ENCODE data around the gene BAZ2B. TPM values are rescaled to one million over a fixed set of nuclear protein-coding genes. Genes with fewer than 3 reads are reported as not detected.

Gene BAZ2B
- polyA plus RNA-seq, 1 of the 3 experiments (the other 2 are of a cell fraction), result 10.2 TPM

DNA sequence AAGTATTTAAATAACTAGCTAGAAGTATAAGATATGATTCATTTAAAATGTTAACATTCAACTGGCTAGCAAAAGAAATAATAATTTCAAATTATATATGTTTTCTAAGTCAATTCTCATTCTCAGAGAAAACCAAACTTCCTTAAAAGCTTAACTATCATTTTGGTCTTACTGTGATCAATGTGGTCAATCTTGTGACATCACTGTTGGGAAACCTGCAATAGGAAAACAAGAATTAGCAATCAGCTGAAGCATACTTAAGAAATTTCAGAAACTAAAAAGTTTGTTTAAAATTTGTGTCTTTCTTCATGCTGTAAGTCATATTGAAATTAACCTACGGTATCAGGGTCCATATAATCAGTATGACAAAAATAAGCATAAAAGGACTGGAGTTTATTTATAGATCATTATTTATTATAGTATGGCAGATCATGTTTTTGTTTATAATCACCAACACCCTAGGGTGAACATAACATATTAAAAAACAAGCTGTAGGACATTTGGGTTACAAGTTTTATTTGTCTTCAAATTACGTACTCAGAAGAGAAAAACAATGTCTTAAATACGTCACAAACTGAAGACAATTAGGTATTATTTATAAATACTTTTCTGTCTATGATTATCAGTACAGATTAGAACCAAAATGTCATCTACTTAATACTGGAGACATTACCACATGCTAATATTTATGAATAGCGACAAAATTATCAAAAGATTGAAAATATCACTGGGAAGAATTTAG is 60.5 kb downstream of the BAZ2B start:
- Histone ChIP-seq H3K79me2 (ENCODE audit: insufficient read depth) (peaks cover 8% of the 10 kb centered on the region), H3K4me2 (no peak overlapping the region), H3F3A (replicated peaks; ENCODE audit: insufficient read depth) (peaks cover 11% of the 10 kb centered on the region), H3K36me3 (replicated peaks in 1 of 2; ENCODE audit: control insufficient read depth in 1 of 2, insufficient read depth in 2 of 2, low read length in 1 of 2) (peaks cover 0 to 27% of the 10 kb centered on the region in 2 experiments), H3K4me3 (ENCODE audit: low read depth in 2 of 2, low read length in 1 of 2) (no peak overlapping the region), H3K4me1 (ENCODE audit: control insufficient read depth in 1 of 2, insufficient read depth in 2 of 2, low read depth in 1 of 2, low read length in 1 of 2) (no peaks in the 10 kb centered on the region), H3K27ac (ENCODE audit: low read depth in 2 of 2, low read length in 1 of 2) (no peak overlapping the region), H3K27me3 (ENCODE audit: insufficient read depth) (no peaks in the 10 kb centered on the region), H3K9ac (no peak overlapping the region), H2AFZ (ENCODE audit: low read depth) (no peak overlapping the region), H3K9me3 (0 out of 2 replicates have a peak, but pooled peaks cover 5% of the 10 kb centered on the region), H4K20me1 (ENCODE audit: insufficient read depth) (no peaks in the 10 kb centered on the region), H3K9me2 (no peaks in the 10 kb centered on the region)
- CTCF ChIA-PET, result no interaction called here
- POLR2A ChIA-PET, result no interaction called here
- WGBS (ENCODE audit: low lambda C conversion rate), result 98% methylated on average over 4 of the region's 4 CpGs
- TF ChIP-seq, protein P1, sequence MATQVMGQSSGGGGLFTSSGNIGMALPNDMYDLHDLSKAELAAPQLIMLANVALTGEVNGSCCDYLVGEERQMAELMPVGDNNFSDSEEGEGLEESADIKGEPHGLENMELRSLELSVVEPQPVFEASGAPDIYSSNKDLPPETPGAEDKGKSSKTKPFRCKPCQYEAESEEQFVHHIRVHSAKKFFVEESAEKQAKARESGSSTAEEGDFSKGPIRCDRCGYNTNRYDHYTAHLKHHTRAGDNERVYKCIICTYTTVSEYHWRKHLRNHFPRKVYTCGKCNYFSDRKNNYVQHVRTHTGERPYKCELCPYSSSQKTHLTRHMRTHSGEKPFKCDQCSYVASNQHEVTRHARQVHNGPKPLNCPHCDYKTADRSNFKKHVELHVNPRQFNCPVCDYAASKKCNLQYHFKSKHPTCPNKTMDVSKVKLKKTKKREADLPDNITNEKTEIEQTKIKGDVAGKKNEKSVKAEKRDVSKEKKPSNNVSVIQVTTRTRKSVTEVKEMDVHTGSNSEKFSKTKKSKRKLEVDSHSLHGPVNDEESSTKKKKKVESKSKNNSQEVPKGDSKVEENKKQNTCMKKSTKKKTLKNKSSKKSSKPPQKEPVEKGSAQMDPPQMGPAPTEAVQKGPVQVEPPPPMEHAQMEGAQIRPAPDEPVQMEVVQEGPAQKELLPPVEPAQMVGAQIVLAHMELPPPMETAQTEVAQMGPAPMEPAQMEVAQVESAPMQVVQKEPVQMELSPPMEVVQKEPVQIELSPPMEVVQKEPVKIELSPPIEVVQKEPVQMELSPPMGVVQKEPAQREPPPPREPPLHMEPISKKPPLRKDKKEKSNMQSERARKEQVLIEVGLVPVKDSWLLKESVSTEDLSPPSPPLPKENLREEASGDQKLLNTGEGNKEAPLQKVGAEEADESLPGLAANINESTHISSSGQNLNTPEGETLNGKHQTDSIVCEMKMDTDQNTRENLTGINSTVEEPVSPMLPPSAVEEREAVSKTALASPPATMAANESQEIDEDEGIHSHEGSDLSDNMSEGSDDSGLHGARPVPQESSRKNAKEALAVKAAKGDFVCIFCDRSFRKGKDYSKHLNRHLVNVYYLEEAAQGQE (IDR thresholded peaks at IDR 0.05; ENCODE audit: low read depth, low read length), result no peak
- TF ChIP-seq, protein P2, sequence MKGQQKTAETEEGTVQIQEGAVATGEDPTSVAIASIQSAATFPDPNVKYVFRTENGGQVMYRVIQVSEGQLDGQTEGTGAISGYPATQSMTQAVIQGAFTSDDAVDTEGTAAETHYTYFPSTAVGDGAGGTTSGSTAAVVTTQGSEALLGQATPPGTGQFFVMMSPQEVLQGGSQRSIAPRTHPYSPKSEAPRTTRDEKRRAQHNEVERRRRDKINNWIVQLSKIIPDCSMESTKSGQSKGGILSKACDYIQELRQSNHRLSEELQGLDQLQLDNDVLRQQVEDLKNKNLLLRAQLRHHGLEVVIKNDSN (IDR thresholded peaks at IDR 0.05; ENCODE audit: borderline replicate concordance, low read depth), result no peak
- TF ChIP-seq NRF1 (IDR thresholded peaks at IDR 0.05; ENCODE audit: low read depth, low read length), result no peak
- TF ChIP-seq RXRA (IDR thresholded peaks at IDR 0.05; ENCODE audit: borderline replicate concordance, low read depth), result no peak
- TF ChIP-seq MXI1 (IDR thresholded peaks at IDR 0.05; ENCODE audit: low read depth, low read length), result no peak
- TF ChIP-seq SIN3A (IDR thresholded peaks at IDR 0.05; ENCODE audit: borderline replicate concordance, low read depth, low read length), result no peak
- TF ChIP-seq SMC3 (IDR thresholded peaks at IDR 0.05; ENCODE audit: low read depth, low read length), result no peak
- no peak for DNase-seq

DNA sequence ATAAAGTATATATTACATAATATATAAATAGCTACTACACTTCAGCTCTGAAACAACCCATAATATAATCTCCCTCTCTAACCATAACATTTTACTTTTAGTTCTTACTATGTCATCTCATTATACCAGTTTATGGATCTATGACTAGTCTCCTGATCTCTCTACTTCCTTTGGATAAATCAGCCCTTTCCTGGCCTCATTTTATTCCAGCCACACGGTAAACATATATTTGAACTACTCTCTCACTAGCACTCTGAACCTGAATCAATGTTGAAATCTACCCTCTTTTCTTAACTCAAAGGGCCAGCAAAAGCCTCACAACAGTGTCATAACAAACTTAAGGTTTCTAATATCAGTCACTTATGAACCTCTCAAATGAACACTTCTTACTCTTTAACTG is 62.6 kb downstream of the BAZ2B start:
- Histone ChIP-seq H3K9me3 (0 out of 2 replicates have a peak, but pooled peaks cover 5% of the 10 kb centered on the region), H3F3A (replicated peaks; ENCODE audit: insufficient read depth) (peaks cover 19% of the 10 kb centered on the region), H3K4me3 (ENCODE audit: low read depth in 2 of 2, low read length in 1 of 2) (no peak overlapping the region), H3K9ac (no peak overlapping the region), H3K79me2 (ENCODE audit: insufficient read depth) (no peaks in the 10 kb centered on the region; the same call in none of the 2 replicates), H4K20me1 (ENCODE audit: insufficient read depth) (no peaks in the 10 kb centered on the region), H3K4me2 (no peak overlapping the region), H3K4me1 (ENCODE audit: control insufficient read depth in 1 of 2, insufficient read depth in 2 of 2, low read depth in 1 of 2, low read length in 1 of 2) (no peaks in the 10 kb centered on the region), H3K27me3 (ENCODE audit: insufficient read depth) (no peaks in the 10 kb centered on the region), H2AFZ (ENCODE audit: low read depth) (no peak overlapping the region), H3K27ac (ENCODE audit: low read depth in 2 of 2, low read length in 1 of 2) (no peak overlapping the region), H3K9me2 (no peaks in the 10 kb centered on the region), H3K36me3 (replicated peaks in 1 of 2; ENCODE audit: control insufficient read depth in 1 of 2, insufficient read depth in 2 of 2, low read length in 1 of 2) (peaks cover 0 to 27% of the 10 kb centered on the region in 2 experiments)
- CTCF ChIA-PET, result no interaction called here
- TF ChIP-seq, protein P3, sequence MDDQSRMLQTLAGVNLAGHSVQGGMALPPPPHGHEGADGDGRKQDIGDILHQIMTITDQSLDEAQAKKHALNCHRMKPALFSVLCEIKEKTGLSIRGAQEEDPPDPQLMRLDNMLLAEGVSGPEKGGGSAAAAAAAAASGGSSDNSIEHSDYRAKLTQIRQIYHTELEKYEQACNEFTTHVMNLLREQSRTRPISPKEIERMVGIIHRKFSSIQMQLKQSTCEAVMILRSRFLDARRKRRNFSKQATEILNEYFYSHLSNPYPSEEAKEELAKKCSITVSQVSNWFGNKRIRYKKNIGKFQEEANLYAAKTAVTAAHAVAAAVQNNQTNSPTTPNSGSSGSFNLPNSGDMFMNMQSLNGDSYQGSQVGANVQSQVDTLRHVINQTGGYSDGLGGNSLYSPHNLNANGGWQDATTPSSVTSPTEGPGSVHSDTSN (IDR thresholded peaks at IDR 0.05), result no peak
- TF ChIP-seq TAF1 (IDR thresholded peaks at IDR 0.05; ENCODE audit: borderline replicate concordance, low read depth, low read length) (no peak), POLR2AphosphoS5 (IDR thresholded peaks at IDR 0.05; ENCODE audit: low read depth, low read length) (no peak), MEF2A (IDR thresholded peaks at IDR 0.05; ENCODE audit: borderline replicate concordance, low read depth) (no peak), RCOR1 (IDR thresholded peaks at IDR 0.05; ENCODE audit: low read length) (no peak), ELF1 (IDR thresholded peaks at IDR 0.05) (no peak), YY1 (IDR thresholded peaks at IDR 0.05; ENCODE audit: low read depth) (no peak), RAD21 (IDR thresholded peaks at IDR 0.05; ENCODE audit: low read length) (no peak)
- TF ChIP-seq, protein P4, sequence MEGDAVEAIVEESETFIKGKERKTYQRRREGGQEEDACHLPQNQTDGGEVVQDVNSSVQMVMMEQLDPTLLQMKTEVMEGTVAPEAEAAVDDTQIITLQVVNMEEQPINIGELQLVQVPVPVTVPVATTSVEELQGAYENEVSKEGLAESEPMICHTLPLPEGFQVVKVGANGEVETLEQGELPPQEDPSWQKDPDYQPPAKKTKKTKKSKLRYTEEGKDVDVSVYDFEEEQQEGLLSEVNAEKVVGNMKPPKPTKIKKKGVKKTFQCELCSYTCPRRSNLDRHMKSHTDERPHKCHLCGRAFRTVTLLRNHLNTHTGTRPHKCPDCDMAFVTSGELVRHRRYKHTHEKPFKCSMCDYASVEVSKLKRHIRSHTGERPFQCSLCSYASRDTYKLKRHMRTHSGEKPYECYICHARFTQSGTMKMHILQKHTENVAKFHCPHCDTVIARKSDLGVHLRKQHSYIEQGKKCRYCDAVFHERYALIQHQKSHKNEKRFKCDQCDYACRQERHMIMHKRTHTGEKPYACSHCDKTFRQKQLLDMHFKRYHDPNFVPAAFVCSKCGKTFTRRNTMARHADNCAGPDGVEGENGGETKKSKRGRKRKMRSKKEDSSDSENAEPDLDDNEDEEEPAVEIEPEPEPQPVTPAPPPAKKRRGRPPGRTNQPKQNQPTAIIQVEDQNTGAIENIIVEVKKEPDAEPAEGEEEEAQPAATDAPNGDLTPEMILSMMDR (IDR thresholded peaks at IDR 0.05), result no peak
- TF ChIP-seq, protein P5, sequence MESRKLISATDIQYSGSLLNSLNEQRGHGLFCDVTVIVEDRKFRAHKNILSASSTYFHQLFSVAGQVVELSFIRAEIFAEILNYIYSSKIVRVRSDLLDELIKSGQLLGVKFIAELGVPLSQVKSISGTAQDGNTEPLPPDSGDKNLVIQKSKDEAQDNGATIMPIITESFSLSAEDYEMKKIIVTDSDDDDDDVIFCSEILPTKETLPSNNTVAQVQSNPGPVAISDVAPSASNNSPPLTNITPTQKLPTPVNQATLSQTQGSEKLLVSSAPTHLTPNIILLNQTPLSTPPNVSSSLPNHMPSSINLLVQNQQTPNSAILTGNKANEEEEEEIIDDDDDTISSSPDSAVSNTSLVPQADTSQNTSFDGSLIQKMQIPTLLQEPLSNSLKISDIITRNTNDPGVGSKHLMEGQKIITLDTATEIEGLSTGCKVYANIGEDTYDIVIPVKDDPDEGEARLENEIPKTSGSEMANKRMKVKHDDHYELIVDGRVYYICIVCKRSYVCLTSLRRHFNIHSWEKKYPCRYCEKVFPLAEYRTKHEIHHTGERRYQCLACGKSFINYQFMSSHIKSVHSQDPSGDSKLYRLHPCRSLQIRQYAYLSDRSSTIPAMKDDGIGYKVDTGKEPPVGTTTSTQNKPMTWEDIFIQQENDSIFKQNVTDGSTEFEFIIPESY (IDR thresholded peaks at IDR 0.05; ENCODE audit: borderline replicate concordance, low read depth), result no peak
- TF ChIP-seq, protein P2 (IDR thresholded peaks at IDR 0.05; ENCODE audit: borderline replicate concordance, low read depth), result no peak
- no peak for DNase-seq
- WGBS (ENCODE audit: low lambda C conversion rate), result 100% methylated on average over 1 of the region's 1 CpG
- POLR2A ChIA-PET, result no interaction called here
